Panc1 (cell line): ENCODE measurements around the gene GPRC5D. TPM values are rescaled to one million over a fixed set of nuclear protein-coding genes. Genes with fewer than 3 reads are reported as not detected.

Experiments
- ATAC-seq: fragments of 200-7000 bp; cut with Tn5 transposase; 2 replicates; pipeline ENCODE4 v1.9.1; 2020; ENCODE audit warnings: mild to moderate bottlenecking, moderate library complexity
- Bru-seq: library from RNA; stranded (reverse); fragments of 400-500 nt; gene quantifications from one replicate; lab custom pipeline; 2021; lab: Mats Ljungman, UMichigan
- BruChase-seq, 2 experiments: library from RNA; stranded (reverse); fragments of 400-500 nt; gene quantifications; one replicate each; lab custom pipeline; 2021; lab: Mats Ljungman, UMichigan
- BruUV-seq: library from RNA; stranded (reverse); fragments of 400-500 nt; replicated peaks from 2 replicates; lab custom pipeline; 2021; lab: Mats Ljungman, UMichigan
- CTCF ChIA-PET: fragments of 300-600 bp; sonication (Branson Sonifier 250); formaldehyde crosslinking; loops from one replicate; lab custom pipeline; 2022; ENCODE audit warnings: antibody characterized with exemption; lab: Charles Lee
- POLR2A ChIA-PET: fragments of 300-600 bp; sonication (Branson Sonifier 250); formaldehyde crosslinking; loops from one replicate; lab custom pipeline; 2022; ENCODE audit warnings: antibody characterized with exemption; lab: Charles Lee
- DNase-seq: peaks from one replicate; pipeline ENCODE4 v3.0.0-alpha.2; 2010; ENCODE audit warnings: low read depth, low spot score
- H3K27ac ChIP-seq: 2 replicates; pipeline ENCODE4 v1.5.1; 2011; ENCODE audit warnings: mild to moderate bottlenecking, low read length, inconsistent platforms
- H3K27me3 ChIP-seq: fragments of 200-500 bp; sonication (Bioruptor generic); 2 replicates; pipeline ENCODE4 v1.6.0; 2014; ENCODE audit warnings: low read length, inconsistent platforms; ENCODE audit not compliant: control insufficient read depth, insufficient read depth
- H3K36me3 ChIP-seq: fragments of 200-500 bp; sonication (Bioruptor generic); 2 replicates; pipeline ENCODE4 v1.5.1; 2014; ENCODE audit warnings: inconsistent platforms, mild to moderate bottlenecking, low read length, moderate library complexity; ENCODE audit not compliant: control insufficient read depth, insufficient read depth
- H3K4me1 ChIP-seq: 2 replicates; pipeline ENCODE4 v1.5.1; 2011; ENCODE audit warnings: inconsistent platforms, mild to moderate bottlenecking, low read length, moderate library complexity; ENCODE audit not compliant: control insufficient read depth, insufficient read depth
- H3K4me3 ChIP-seq, 2 experiments: 2 replicates each; pipeline ENCODE4 v1.5.1; 2011 to 2012; ENCODE audit warnings: low read depth in 2 of 2, low read length in 2 of 2, mild to moderate bottlenecking in 2 of 2, inconsistent platforms in 1 of 2, moderate library complexity in 1 of 2
- H3K9me3 ChIP-seq: fragments of 200-500 bp; sonication (Bioruptor generic); 2 replicates; pipeline ENCODE4 v1.5.1; 2014; ENCODE audit warnings: low read depth, mild to moderate bottlenecking, inconsistent platforms, low read length, moderate library complexity; ENCODE audit not compliant: control insufficient read depth, insufficient read depth
- POLR2AphosphoS5 ChIP-seq: IDR thresholded peaks from 2 replicates; pipeline ENCODE4 v1.6.1; 2012; ENCODE audit warnings: mild to moderate bottlenecking, low read depth, low read length, moderate library complexity
- SIN3A ChIP-seq: IDR thresholded peaks from 2 replicates; pipeline ENCODE4 v1.6.1; 2012; ENCODE audit warnings: low read depth, mild to moderate bottlenecking, low read length, moderate library complexity, borderline replicate concordance; ENCODE audit not compliant: insufficient read depth
- TCF7L2 ChIP-seq: IDR thresholded peaks from 2 replicates; pipeline ENCODE4 v1.6.1; 2011; ENCODE audit warnings: mild to moderate bottlenecking, low read depth, low read length, inconsistent platforms
- in situ Hi-C: cut with HindIII; loops from 2 replicates; pipeline ENCODE4 v1.10.0; 2016; ENCODE audit warnings: low sequenced_read_pairs, low pct_unique_long_range_greater_than_20kb
- intact Hi-C: fragments of 100-400 bp; cut with micrococcal nuclease; formaldehyde crosslinking; loops from one replicate; pipeline ENCODE4 v1.10.0; 2022; ENCODE audit not compliant: unreplicated experiment
- long read RNA-seq: library from polyadenylated mRNA; unstranded; transcript quantifications from one replicate; pipeline ENCODE4 v2.0.0, GENCODE V29; 2021; ENCODE audit not compliant: unreplicated experiment
- polyA plus RNA-seq: library from polyadenylated mRNA; unstranded; fragments of >200 nt; gene quantifications from one replicate; pipeline ENCODE4 v1.2.1, GENCODE V29; 2012; ENCODE audit warnings: missing spikeins; ENCODE audit not compliant: insufficient read length
- total RNA-seq: library from RNA; stranded (reverse); gene quantifications from one replicate; pipeline ENCODE4 v1.2.1, GENCODE V29; 2021; ENCODE audit not compliant: unreplicated experiment
- TF ChIP-seq, protein P1 (sequence below): fragments of 450-650 bp; IDR thresholded peaks from 2 replicates; pipeline ENCODE4 v1.5.1; 2017; ENCODE audit warnings: mild to moderate bottlenecking
- TF ChIP-seq, protein P2 (sequence below), 2 experiments: IDR thresholded peaks; 2 replicates each; pipeline ENCODE4 v1.6.1; 2011 to 2012; ENCODE audit warnings: low read depth in 2 of 2, control low read depth in 1 of 2, low read length in 1 of 2, mild to moderate bottlenecking in 1 of 2, moderate library complexity in 1 of 2; ENCODE audit not compliant: insufficient read depth in 1 of 2

GPRC5D gene
- total RNA-seq: not detected
- polyA plus RNA-seq: 0.50 TPM
- Bru-seq, nascent RNA: not detected
- BruChase-seq, experiment 1, labeled RNA remaining after a 2-hour chase: percentile 12 among the genes with signal in this experiment
- percentile 15 among the genes with signal in this experiment for BruChase-seq, experiment 2, labeled RNA remaining after a 6-hour chase
- long read RNA-seq: 0 reads

DNA sequence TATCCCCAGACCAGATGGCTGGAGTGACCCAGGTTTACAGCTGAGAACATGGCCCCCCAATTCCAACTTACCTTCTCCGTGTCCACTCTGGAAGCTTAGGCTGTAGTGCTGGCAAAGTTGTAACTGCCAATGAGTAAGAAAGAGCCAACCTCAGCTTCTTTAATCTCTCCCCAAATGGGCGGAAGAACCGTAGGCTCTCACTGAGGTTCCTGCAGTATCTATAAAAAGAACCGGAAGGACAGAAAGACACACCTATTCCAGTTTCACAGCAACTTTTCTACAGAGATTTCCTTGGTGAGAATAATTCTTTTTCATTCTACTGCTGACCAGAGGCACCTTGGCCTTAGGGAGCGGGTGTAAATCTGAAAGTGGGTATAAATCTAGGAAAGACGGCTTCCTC is at the start of gene GPRC5D:
Gene GPRC5D, minus strand, starts transcription at position 135 of the 400 bp plus-strand sequence. CDS start 1,786 bp downstream, outside the sequence.
- ATAC-seq (no peak), DNase-seq (no peak)
- POLR2A ChIA-PET: no interaction called here
- Histone ChIP-seq H3K9me3 (no peaks in the 10 kb centered on the region), H3K27me3 (no peaks in the 10 kb centered on the region), H3K27ac (no peak within 1 kb of the TSS), H3K4me3 (no peak within 1 kb of the TSS), H3K4me1 (peaks cover under 1% of the 10 kb centered on the region; the same call in 1 of the 2 replicates), H3K36me3 (no peaks in the 10 kb centered on the region; the same call in 1 of the 2 replicates)
- TF ChIP-seq TCF7L2 (no peak), SIN3A (no peak), POLR2AphosphoS5 (no peak)
- TF ChIP-seq, protein P1, sequence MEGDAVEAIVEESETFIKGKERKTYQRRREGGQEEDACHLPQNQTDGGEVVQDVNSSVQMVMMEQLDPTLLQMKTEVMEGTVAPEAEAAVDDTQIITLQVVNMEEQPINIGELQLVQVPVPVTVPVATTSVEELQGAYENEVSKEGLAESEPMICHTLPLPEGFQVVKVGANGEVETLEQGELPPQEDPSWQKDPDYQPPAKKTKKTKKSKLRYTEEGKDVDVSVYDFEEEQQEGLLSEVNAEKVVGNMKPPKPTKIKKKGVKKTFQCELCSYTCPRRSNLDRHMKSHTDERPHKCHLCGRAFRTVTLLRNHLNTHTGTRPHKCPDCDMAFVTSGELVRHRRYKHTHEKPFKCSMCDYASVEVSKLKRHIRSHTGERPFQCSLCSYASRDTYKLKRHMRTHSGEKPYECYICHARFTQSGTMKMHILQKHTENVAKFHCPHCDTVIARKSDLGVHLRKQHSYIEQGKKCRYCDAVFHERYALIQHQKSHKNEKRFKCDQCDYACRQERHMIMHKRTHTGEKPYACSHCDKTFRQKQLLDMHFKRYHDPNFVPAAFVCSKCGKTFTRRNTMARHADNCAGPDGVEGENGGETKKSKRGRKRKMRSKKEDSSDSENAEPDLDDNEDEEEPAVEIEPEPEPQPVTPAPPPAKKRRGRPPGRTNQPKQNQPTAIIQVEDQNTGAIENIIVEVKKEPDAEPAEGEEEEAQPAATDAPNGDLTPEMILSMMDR: no peak
- TF ChIP-seq, protein P2, sequence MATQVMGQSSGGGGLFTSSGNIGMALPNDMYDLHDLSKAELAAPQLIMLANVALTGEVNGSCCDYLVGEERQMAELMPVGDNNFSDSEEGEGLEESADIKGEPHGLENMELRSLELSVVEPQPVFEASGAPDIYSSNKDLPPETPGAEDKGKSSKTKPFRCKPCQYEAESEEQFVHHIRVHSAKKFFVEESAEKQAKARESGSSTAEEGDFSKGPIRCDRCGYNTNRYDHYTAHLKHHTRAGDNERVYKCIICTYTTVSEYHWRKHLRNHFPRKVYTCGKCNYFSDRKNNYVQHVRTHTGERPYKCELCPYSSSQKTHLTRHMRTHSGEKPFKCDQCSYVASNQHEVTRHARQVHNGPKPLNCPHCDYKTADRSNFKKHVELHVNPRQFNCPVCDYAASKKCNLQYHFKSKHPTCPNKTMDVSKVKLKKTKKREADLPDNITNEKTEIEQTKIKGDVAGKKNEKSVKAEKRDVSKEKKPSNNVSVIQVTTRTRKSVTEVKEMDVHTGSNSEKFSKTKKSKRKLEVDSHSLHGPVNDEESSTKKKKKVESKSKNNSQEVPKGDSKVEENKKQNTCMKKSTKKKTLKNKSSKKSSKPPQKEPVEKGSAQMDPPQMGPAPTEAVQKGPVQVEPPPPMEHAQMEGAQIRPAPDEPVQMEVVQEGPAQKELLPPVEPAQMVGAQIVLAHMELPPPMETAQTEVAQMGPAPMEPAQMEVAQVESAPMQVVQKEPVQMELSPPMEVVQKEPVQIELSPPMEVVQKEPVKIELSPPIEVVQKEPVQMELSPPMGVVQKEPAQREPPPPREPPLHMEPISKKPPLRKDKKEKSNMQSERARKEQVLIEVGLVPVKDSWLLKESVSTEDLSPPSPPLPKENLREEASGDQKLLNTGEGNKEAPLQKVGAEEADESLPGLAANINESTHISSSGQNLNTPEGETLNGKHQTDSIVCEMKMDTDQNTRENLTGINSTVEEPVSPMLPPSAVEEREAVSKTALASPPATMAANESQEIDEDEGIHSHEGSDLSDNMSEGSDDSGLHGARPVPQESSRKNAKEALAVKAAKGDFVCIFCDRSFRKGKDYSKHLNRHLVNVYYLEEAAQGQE (IDR thresholded peaks at IDR 0.05; ENCODE audit: insufficient read depth in 1 of 2, low read depth in 2 of 2, low read length in 1 of 2): no peak
- in situ Hi-C loops (no loop called here), intact Hi-C loops (no loop called here)
- CTCF ChIA-PET: no interaction called here
- no TSS peak for BruUV-seq

DNA sequence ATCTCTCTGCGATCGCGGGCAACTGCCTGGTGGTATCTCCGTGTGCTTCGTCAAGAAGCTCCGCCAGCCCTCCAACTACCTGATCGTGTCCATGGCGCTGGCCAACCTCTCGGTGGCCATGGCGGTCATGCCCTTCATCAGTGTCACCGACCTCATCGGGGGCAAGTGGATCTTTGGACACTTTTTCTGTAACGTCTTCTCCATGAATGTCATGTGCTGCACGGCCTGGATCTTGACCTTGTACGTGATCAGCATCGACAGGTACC is 49.7 kb upstream of the GPRC5D start:
- ChIA-PET POLR2A (no interaction called here), CTCF (no interaction called here)
- H3K4me1 ChIP-seq: no peaks in the 10 kb centered on the region; the same call in none of the 2 replicates
- no TSS peak for BruUV-seq
- no peak overlapping the region for H3K27ac ChIP-seq
- no peaks in the 10 kb centered on the region for H3K36me3 ChIP-seq
- no peak for DNase-seq
- no peak for ATAC-seq
- in situ Hi-C loops: no loop called here
- TF ChIP-seq POLR2AphosphoS5: no peak
- TF ChIP-seq TCF7L2: no peak
- H3K9me3 ChIP-seq: no peaks in the 10 kb centered on the region
- H3K27me3 ChIP-seq: no peaks in the 10 kb centered on the region
- peak overlapping the region; percentile 71 to 72 for H3K4me3 ChIP-seq
- intact Hi-C loops: no loop called here
